Fibroblast of the aortic adventitia (primary cell): ENCODE results near the gene AHCYL1. TPM values are rescaled to one million over a fixed set of nuclear protein-coding genes. Genes with fewer than 3 reads are reported as not detected.
A peak's percentile ranks its signal among the peaks of the same experiment; 100 is the strongest.

Source experiments
- DNase-seq: peaks from one replicate; pipeline ENCODE4 v3.0.0-alpha.2; 2010; ENCODE audit warnings: low read depth
- H3K4me3 ChIP-seq: 2 replicates; pipeline ENCODE4 v1.5.1; 2011; ENCODE audit warnings: low read depth, mild to moderate bottlenecking, control low read depth, low read length, moderate library complexity
- total RNA-seq: library from RNA; depleted of rRNA; stranded (reverse); fragments of >200 nt; gene quantifications from 2 replicates; pipeline ENCODE4 v1.2.3, GENCODE V29; 2012; ENCODE audit warnings: low replicate concordance
- TF ChIP-seq, protein P1 (sequence below): IDR thresholded peaks from 2 replicates; pipeline ENCODE4 v1.5.1; 2011; ENCODE audit warnings: mild to moderate bottlenecking, low read length, control low read depth, inconsistent platforms; ENCODE audit not compliant: insufficient read depth

Gene AHCYL1
- total RNA-seq, 1 donor = 48.5 TPM

DNA sequence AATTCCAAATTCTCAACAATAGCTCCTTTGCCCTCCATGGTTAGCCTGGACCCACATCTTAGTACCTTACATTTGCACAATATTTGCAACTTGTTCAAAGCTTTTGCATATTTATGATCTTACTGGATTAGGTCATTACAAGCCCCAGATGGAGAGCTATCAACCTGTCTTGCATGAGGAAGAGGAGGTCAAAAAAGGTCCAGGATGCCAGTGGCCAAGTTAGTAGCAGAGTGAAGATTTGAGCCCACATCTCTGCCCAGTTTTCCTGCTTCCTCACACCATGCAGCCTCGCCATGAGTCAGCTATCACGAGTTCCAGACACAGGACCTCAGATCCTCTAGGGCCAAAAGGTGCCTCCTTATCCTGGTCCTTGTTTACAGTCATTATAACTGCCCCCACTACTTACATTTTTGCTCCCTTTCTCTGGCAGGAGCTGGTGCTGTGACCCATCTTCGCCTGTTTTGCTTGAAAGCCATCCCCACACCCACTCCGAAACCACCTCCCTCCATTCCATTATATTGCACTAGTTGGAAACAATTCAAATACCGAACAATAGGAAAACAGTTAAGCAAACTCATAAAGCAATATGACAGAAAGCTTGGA, 5.0 kb upstream of the AHCYL1 start:
- DNase-seq = peak; percentile 84
- TF ChIP-seq, protein P1, sequence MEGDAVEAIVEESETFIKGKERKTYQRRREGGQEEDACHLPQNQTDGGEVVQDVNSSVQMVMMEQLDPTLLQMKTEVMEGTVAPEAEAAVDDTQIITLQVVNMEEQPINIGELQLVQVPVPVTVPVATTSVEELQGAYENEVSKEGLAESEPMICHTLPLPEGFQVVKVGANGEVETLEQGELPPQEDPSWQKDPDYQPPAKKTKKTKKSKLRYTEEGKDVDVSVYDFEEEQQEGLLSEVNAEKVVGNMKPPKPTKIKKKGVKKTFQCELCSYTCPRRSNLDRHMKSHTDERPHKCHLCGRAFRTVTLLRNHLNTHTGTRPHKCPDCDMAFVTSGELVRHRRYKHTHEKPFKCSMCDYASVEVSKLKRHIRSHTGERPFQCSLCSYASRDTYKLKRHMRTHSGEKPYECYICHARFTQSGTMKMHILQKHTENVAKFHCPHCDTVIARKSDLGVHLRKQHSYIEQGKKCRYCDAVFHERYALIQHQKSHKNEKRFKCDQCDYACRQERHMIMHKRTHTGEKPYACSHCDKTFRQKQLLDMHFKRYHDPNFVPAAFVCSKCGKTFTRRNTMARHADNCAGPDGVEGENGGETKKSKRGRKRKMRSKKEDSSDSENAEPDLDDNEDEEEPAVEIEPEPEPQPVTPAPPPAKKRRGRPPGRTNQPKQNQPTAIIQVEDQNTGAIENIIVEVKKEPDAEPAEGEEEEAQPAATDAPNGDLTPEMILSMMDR = no peak
- no peak overlapping the region for H3K4me3 ChIP-seq

GRCh38 chr1:109980324-109981003, 4.1 kb upstream of the AHCYL1 start:
- no peak overlapping the region for H3K4me3 ChIP-seq
- TF ChIP-seq, protein P1 = peak; percentile 34
- DNase-seq = no peak

DNA sequence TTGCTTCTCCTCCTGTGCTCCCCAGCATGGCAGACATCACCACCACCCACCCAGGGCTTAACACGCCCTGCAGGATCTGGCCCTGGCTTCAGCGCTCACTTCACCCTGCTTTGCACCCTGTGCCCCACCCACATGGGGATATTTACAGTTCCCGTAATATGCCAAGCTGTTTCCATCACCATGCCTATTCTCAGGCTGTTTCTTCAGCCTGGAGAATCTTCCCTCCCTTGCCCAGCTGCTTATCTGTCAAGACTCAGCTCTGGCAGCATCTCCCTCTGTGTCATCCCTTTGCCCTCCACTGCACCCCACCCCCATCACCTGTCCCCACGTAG, 3.6 kb upstream of the AHCYL1 start:
- TF ChIP-seq, protein P1 = no peak
- no peak for DNase-seq
- no peak overlapping the region for H3K4me3 ChIP-seq

DNA sequence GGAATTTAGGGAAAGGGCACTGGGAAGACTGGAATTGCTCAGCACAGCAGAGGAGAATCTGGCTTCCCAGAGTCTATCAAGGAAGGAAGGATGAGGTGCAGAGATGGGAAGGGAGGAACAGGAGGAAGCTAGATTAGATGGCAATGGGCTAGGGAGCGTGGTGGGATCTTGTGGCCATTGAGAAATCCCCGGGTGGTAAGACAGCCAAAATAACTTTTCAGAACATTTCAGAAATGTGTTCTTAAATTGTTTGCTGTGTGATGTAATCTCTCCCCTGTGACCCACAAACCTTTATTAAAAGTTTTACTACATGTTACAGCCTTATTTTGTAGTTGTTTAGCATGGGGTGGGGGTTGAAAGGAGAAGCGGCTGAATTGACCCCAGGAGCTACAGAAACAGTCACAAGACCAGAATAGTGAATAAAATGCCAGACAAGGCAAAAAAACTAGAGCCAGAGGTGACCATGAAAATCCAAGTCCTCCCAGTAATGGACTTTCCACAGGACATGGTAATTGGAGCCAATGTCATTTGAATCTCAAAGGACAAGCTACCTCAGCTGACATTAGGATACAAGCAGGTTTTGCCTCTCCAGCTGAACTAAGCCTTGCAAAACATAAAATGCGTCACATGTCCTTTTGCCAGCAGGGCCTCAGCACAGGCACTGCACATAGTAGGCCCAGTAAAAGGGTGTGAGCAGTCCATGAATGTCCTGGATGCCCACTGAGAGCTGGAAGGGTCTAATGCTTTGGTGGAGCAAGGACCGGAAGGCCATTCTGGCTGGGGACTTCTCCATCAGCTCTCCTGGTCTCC, 980 bp upstream of the AHCYL1 start:
- H3K4me3 ChIP-seq = no peak overlapping the region
- TF ChIP-seq, protein P1 = no peak
- peak; percentile 60 for DNase-seq

- no peak overlapping the region for H3K4me3 ChIP-seq
- peak; percentile 80 for DNase-seq
- TF ChIP-seq, protein P1 = no peak
Observed at GRCh38 chr1:109984190-109984455, 442 bp upstream of the AHCYL1 start.

DNA sequence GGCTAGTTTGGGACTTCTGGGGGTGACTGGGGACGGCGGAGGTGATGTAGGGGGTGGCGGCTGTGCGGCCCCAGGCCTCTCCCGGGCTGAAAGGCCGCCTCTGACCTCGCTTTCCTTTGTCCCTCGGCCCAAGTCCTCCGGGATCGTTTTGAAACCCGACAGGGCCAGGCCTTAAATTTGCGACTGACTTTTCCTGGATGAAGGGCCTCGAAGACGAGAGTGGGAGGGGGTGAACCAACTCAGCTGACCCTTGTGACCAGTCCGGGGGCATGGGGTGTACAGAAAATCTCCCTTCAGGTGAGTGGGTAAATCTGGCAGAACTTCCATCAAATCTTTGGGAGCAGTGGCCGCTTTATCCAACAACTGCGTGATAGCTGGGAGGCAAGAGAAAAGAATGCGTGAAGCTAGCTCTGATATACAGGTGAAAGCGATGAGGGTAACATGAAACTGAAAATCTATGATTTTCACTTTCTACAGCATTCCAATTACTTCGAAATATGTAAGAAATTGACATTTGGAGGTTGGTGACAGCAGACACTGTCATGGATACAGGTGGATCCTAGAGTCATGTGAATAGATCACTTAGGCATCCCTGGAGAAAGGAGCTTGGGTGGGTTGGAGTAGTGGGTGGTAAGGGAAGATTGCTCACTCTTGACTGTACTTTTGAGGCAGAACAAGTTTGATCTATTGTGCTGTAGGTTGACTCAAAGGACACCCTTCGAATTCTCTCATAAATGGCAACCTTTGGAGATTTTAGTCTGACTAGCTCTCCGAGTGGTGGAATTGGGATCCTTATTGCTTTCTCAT, 885 bp downstream of the AHCYL1 start:
- H3K4me3 ChIP-seq = peak overlapping the region; percentile 88
- DNase-seq = no peak
- TF ChIP-seq, protein P1 = no peak
